HCT116 (cell line): ENCODE measurements around the gene HMX1. TPM values are rescaled to one million over a fixed set of nuclear protein-coding genes. Genes with fewer than 3 reads are reported as not detected.

ENCODE experiments used
- ATAC-seq: fragments of 200-7000 bp; cut with Tn5 transposase; 2 replicates; pipeline ENCODE4 v1.9.1; 2020; ENCODE audit warnings: mild to moderate bottlenecking, moderate library complexity
- BruUV-seq: library from RNA; stranded (reverse); fragments of 400-500 nt; replicated peaks from 2 replicates; lab custom pipeline; 2021; lab: Mats Ljungman, UMichigan
- CTCF ChIA-PET: fragments of 300-600 bp; sonication (Branson Sonifier 250); formaldehyde crosslinking; loops from one replicate; lab custom pipeline; 2021; ENCODE audit warnings: antibody characterized with exemption; lab: Charles Lee
- POLR2A ChIA-PET: fragments of 300-600, 350-600 bp; sonication (Branson Sonifier 250); formaldehyde crosslinking; loops from one replicate; lab custom pipeline; 2021; ENCODE audit warnings: antibody characterized with exemption; lab: Charles Lee
- RAD21 ChIA-PET, 2 experiments: fragments of 300-600 bp; sonication (Branson Sonifier 250); formaldehyde crosslinking; loops; one replicate each; lab custom pipeline; 2023; ENCODE audit warnings: low total read pairs in 2 of 2; ENCODE audit not compliant: uncharacterized antibody in 2 of 2, unreplicated experiment in 2 of 2, low non-redundant PET in 1 of 2; lab: Charles Lee
- DNase-seq: peaks from one replicate; pipeline ENCODE4 v3.0.0-alpha.2; 2010; ENCODE audit warnings: low read depth, low spot score
- H2AFZ ChIP-seq: fragments of 200-600 bp; shearing (Covaris generic), sonication (generic); 2 replicates; pipeline ENCODE4 v1.6.1; 2017; ENCODE audit warnings: low read depth, mixed run types, mixed read lengths, antibody characterized with exemption, low read length; ENCODE audit not compliant: poor library complexity, severe bottlenecking
- H3K27ac ChIP-seq: 2 replicates; pipeline ENCODE4 v1.5.1; 2012; ENCODE audit warnings: low read depth, low read length
- H3K27me3 ChIP-seq: fragments of 200-600 bp; sonication (generic); 2 replicates; pipeline ENCODE4 v1.6.1; 2016; ENCODE audit warnings: mixed run types, low read length, mixed read lengths; ENCODE audit not compliant: insufficient read depth
- H3K36me3 ChIP-seq, 2 experiments: fragments of 200-500 bp in 1 of 2; fragments of 200-600 bp in 1 of 2; sonication (Bioruptor generic) in 1 of 2; sonication (generic) in 1 of 2; 2 replicates each; pipeline versions ENCODE4 v1.5.1 to v1.6.1; 2014 to 2016; ENCODE audit warnings: low read length in 2 of 2, inconsistent platforms in 1 of 2, mixed read lengths in 1 of 2, mixed run types in 1 of 2; ENCODE audit not compliant: insufficient read depth in 2 of 2, control insufficient read depth in 1 of 2
- H3K4me1 ChIP-seq, 2 experiments: fragments of 200-600 bp in 1 of 2; sonication (generic) in 1 of 2; 2 replicates each; pipeline versions ENCODE4 v1.5.1 to v1.6.1; 2012 to 2017; ENCODE audit warnings: low read length in 2 of 2, inconsistent platforms in 1 of 2, mild to moderate bottlenecking in 1 of 2, mixed read lengths in 1 of 2, mixed run types in 1 of 2, moderate library complexity in 1 of 2; ENCODE audit not compliant: insufficient read depth in 2 of 2, control insufficient read depth in 1 of 2
- H3K4me2 ChIP-seq: fragments of 200-600 bp; sonication (generic); 2 replicates; pipeline ENCODE4 v1.6.1; 2017; ENCODE audit warnings: mixed run types, low read length, mixed read lengths
- H3K4me3 ChIP-seq, 2 experiments: fragments of 200-600 bp in 1 of 2; sonication (generic) in 1 of 2; replicated peaks in 1 of 2; 2 replicates each; pipeline ENCODE4 v1.5.1; 2011 to 2016; ENCODE audit warnings: low read length in 2 of 2, control low read depth in 1 of 2, low read depth in 1 of 2, mild to moderate bottlenecking in 1 of 2, mixed read lengths in 1 of 2, mixed run types in 1 of 2
- H3K79me2 ChIP-seq: fragments of 200-600 bp; sonication (generic); 2 replicates; pipeline ENCODE4 v1.6.1; 2017; ENCODE audit warnings: mild to moderate bottlenecking, mixed run types, low read length, moderate library complexity, mixed read lengths; ENCODE audit not compliant: insufficient read depth
- H3K9ac ChIP-seq: fragments of 200-600 bp; sonication (generic); 2 replicates; pipeline ENCODE4 v1.6.1; 2016; ENCODE audit warnings: low read length, mixed read lengths
- H3K9me2 ChIP-seq: fragments of 200-600 bp; sonication (generic), shearing (Covaris generic); 2 replicates; pipeline ENCODE4 v1.6.1; 2017; ENCODE audit warnings: mixed run types, mild to moderate bottlenecking, moderate library complexity; ENCODE audit not compliant: insufficient read depth
- H3K9me3 ChIP-seq, 2 experiments: fragments of 200-500 bp in 1 of 2; fragments of 200-600 bp in 1 of 2; sonication (Bioruptor generic) in 1 of 2; sonication (generic) in 1 of 2; 2 replicates each; pipeline ENCODE4 v1.6.1; 2014 to 2017; ENCODE audit warnings: low read length in 2 of 2, mixed read lengths in 2 of 2, inconsistent platforms in 1 of 2, low read depth in 1 of 2, mild to moderate bottlenecking in 1 of 2, mixed run types in 1 of 2, moderate library complexity in 1 of 2; ENCODE audit not compliant: control insufficient read depth in 1 of 2, insufficient read depth in 1 of 2
- H4K20me1 ChIP-seq: fragments of 200-600 bp; sonication (generic), shearing (Covaris generic); 2 replicates; pipeline ENCODE4 v1.6.1; 2017; ENCODE audit warnings: mixed run types, mild to moderate bottlenecking, moderate library complexity; ENCODE audit not compliant: insufficient read depth
- CBX3 ChIP-seq: IDR thresholded peaks from 2 replicates; pipeline ENCODE4 v1.6.1; 2012; ENCODE audit warnings: low read depth
- CEBPB ChIP-seq: IDR thresholded peaks from 2 replicates; pipeline ENCODE4 v1.6.1; 2012; ENCODE audit warnings: low read depth
- EGR1 ChIP-seq: IDR thresholded peaks from 2 replicates; pipeline ENCODE4 v1.6.1; 2012; ENCODE audit warnings: low read depth
- EZH2 ChIP-seq: fragments of 200-600 bp; sonication (generic); IDR thresholded peaks from 2 replicates; pipeline ENCODE4 v1.6.1; 2017; ENCODE audit warnings: antibody characterized with exemption, mixed run types
- EZH2phosphoT487 ChIP-seq: fragments of 200-600 bp; IDR thresholded peaks from 2 replicates; pipeline ENCODE4 v1.6.1; 2018; ENCODE audit warnings: antibody characterized with exemption, borderline replicate concordance
- FOSL1 ChIP-seq: IDR thresholded peaks from 2 replicates; pipeline ENCODE4 v1.6.1; 2012; ENCODE audit warnings: low read depth
- JUND ChIP-seq: IDR thresholded peaks from 2 replicates; pipeline ENCODE4 v1.6.1; 2012
- POLR2A ChIP-seq: IDR thresholded peaks from 2 replicates; pipeline ENCODE4 v1.7.0; 2011; ENCODE audit warnings: borderline replicate concordance; ENCODE audit not compliant: insufficient read depth, insufficient read length; ENCODE audit errors: extremely low read depth
- RAD21 ChIP-seq: IDR thresholded peaks from 2 replicates; pipeline ENCODE4 v1.6.1; 2012; ENCODE audit warnings: low read depth, mild to moderate bottlenecking
- REST ChIP-seq: IDR thresholded peaks from 2 replicates; pipeline ENCODE4 v1.6.1; 2012; ENCODE audit warnings: low read depth
- SIN3A ChIP-seq: IDR thresholded peaks from 2 replicates; pipeline ENCODE4 v1.6.1; 2012; ENCODE audit warnings: low read depth
- SP1 ChIP-seq: IDR thresholded peaks from 2 replicates; pipeline ENCODE4 v1.6.1; 2012; ENCODE audit warnings: low read depth
- SRF ChIP-seq: IDR thresholded peaks from 2 replicates; pipeline ENCODE4 v1.6.1; 2012; ENCODE audit warnings: low read depth
- TCF7L2 ChIP-seq: IDR thresholded peaks from 2 replicates; pipeline ENCODE4 v1.7.0; 2011; ENCODE audit warnings: borderline replicate concordance, inconsistent platforms; ENCODE audit not compliant: insufficient read depth, insufficient read length; ENCODE audit errors: extremely low read depth
- YY1 ChIP-seq: IDR thresholded peaks from 2 replicates; pipeline ENCODE4 v1.6.1; 2011; ENCODE audit warnings: low read length, low read depth, moderate library complexity, mild to moderate bottlenecking; ENCODE audit not compliant: insufficient replicate concordance; ENCODE audit errors: extremely low read depth
- ZNF274 ChIP-seq: fragments of 200-500 bp; sonication (Bioruptor generic); IDR thresholded peaks from 2 replicates; pipeline ENCODE4 v1.6.1; 2014; ENCODE audit warnings: mild to moderate bottlenecking, low read depth, low read length, inconsistent platforms
- intact Hi-C: fragments of 100-400 bp; cut with micrococcal nuclease; formaldehyde crosslinking; loops from 2 replicates; pipeline ENCODE4 v1.10.0; 2022
- total RNA-seq: library from RNA; stranded (reverse); gene quantifications from one replicate; pipeline ENCODE4 v1.2.1, GENCODE V29; 2021; ENCODE audit not compliant: unreplicated experiment
- TF ChIP-seq, protein P1 (sequence below), 3 experiments: fragments of 200-600 bp in 1 of 3; sonication (generic) in 1 of 3; IDR thresholded peaks in 2 of 3; conservative IDR thresholded peaks in 1 of 3; 2 replicates each; pipeline ENCODE4 v1.5.1; 2012 to 2017; ENCODE audit warnings: low read depth in 2 of 3, low read length in 2 of 3, antibody characterized with exemption in 1 of 3, borderline replicate concordance in 1 of 3, control low read depth in 1 of 3, mild to moderate bottlenecking in 1 of 3, mixed read lengths in 1 of 3, mixed run types in 1 of 3, moderate library complexity in 1 of 3; ENCODE audit not compliant: insufficient read depth in 1 of 3
- TF ChIP-seq, protein P2 (sequence below): IDR thresholded peaks from 2 replicates; pipeline ENCODE4 v1.6.1; 2012

HMX1 gene
- total RNA-seq, 1 experiment from 2014 or later: 0.39 TPM

GRCh38 chr4:8861576-8862295 is 9.9 kb downstream of the HMX1 start:
- ChIA-PET RAD21 (no interaction called here), CTCF (no interaction called here), POLR2A (no interaction called here)
- DNase-seq: no peak
- TF ChIP-seq EZH2phosphoT487 (no peak), JUND (no peak), EZH2 (no peak), POLR2A (no peak), CEBPB (no peak), CBX3 (no peak), YY1 (no peak), EGR1 (no peak), SIN3A (no peak), REST (no peak), TCF7L2 (no peak), RAD21 (no peak), SRF (no peak), FOSL1 (no peak), ZNF274 (no peak), SP1 (no peak)
- TF ChIP-seq, protein P1, sequence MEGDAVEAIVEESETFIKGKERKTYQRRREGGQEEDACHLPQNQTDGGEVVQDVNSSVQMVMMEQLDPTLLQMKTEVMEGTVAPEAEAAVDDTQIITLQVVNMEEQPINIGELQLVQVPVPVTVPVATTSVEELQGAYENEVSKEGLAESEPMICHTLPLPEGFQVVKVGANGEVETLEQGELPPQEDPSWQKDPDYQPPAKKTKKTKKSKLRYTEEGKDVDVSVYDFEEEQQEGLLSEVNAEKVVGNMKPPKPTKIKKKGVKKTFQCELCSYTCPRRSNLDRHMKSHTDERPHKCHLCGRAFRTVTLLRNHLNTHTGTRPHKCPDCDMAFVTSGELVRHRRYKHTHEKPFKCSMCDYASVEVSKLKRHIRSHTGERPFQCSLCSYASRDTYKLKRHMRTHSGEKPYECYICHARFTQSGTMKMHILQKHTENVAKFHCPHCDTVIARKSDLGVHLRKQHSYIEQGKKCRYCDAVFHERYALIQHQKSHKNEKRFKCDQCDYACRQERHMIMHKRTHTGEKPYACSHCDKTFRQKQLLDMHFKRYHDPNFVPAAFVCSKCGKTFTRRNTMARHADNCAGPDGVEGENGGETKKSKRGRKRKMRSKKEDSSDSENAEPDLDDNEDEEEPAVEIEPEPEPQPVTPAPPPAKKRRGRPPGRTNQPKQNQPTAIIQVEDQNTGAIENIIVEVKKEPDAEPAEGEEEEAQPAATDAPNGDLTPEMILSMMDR (IDR thresholded peaks at IDR 0.05 in 2 of 3, conservative IDR thresholded peaks at IDR 0.05 in 1 of 3; ENCODE audit: borderline replicate concordance in 1 of 3, insufficient read depth in 1 of 3, low read depth in 2 of 3, low read length in 2 of 3): no peak
- TF ChIP-seq, protein P2, sequence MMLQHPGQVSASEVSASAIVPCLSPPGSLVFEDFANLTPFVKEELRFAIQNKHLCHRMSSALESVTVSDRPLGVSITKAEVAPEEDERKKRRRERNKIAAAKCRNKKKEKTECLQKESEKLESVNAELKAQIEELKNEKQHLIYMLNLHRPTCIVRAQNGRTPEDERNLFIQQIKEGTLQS: no peak
- no peaks in the 10 kb centered on the region for H4K20me1 ChIP-seq
- no peak overlapping the region for H3K4me3 ChIP-seq
- no peaks in the 10 kb centered on the region for H3K79me2 ChIP-seq
- H3K9me2 ChIP-seq: no peaks in the 10 kb centered on the region
- H2AFZ ChIP-seq: no peak overlapping the region
- H3K4me1 ChIP-seq: no peaks in the 10 kb centered on the region
- no peaks in the 10 kb centered on the region for H3K36me3 ChIP-seq
- no peak for ATAC-seq
- no TSS peak for BruUV-seq
- H3K4me2 ChIP-seq: no peak overlapping the region
- no peak overlapping the region for H3K27ac ChIP-seq
- H3K9me3 ChIP-seq: no peaks in the 10 kb centered on the region
- no peak overlapping the region for H3K9ac ChIP-seq
- H3K27me3 ChIP-seq: no peaks in the 10 kb centered on the region
- intact Hi-C loops: no loop called here
